Retinal pigment epithelial cell (primary cell): ENCODE data around the gene LTC4S.

Source experiments
- DNase-seq: peaks from one replicate; pipeline ENCODE4 v3.0.0-alpha.2; 2010; ENCODE audit warnings: low read depth
- H3K4me3 ChIP-seq: 2 replicates; pipeline ENCODE4 v1.5.1; 2011; ENCODE audit warnings: mild to moderate bottlenecking, low read length, control low read depth, moderate library complexity
- CTCF ChIP-seq: conservative IDR thresholded peaks from 2 replicates; pipeline ENCODE4 v1.5.1; 2011; ENCODE audit warnings: low read depth, low read length, control low read depth, inconsistent platforms

Gene LTC4S

GRCh38 chr5:179795863-179796833, 2.4 kb downstream of the LTC4S start:
- peak; percentile 49 for TF ChIP-seq CTCF
- no peak for DNase-seq
- peak overlapping the region; percentile 48 for H3K4me3 ChIP-seq

- TF ChIP-seq CTCF = no peak
- peak overlapping the region; percentile 48 for H3K4me3 ChIP-seq
- no peak for DNase-seq
Measured at GRCh38 chr5:179796877-179797608, 3.3 kb downstream of the LTC4S start.

GRCh38 chr5:179797741-179798140, 4.0 kb downstream of the LTC4S start:
- no peak for DNase-seq
- no peak overlapping the region for H3K4me3 ChIP-seq
- TF ChIP-seq CTCF = no peak

- no peak overlapping the region for H3K4me3 ChIP-seq
- no peak for TF ChIP-seq CTCF
- no peak for DNase-seq
Measured at GRCh38 chr5:179798144-179798770, 4.5 kb downstream of the LTC4S start.

- H3K4me3 ChIP-seq = no peak overlapping the region
- DNase-seq = no peak
- TF ChIP-seq CTCF = no peak
Measured at GRCh38 chr5:179798771-179799643, 5.2 kb downstream of the LTC4S start.

DNA sequence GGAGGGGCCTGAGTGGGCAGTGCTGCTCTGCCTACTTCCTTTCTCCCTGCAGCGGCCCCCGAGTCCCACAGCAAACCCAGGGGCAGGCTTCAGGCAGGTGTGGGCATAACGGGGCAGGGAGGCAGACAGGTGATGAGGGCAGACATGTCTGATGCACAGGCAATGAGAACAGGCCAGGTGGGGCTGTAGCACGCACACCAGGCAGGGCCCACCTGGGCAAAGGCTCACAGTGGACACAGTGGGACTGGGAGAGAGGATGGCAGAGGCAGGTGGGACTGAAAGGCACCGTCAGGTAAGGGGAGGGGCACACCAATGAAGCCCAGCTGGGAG, 5.8 kb downstream of the LTC4S start:
- no peak for TF ChIP-seq CTCF
- no peak for DNase-seq
- H3K4me3 ChIP-seq = no peak overlapping the region
